ENCODE results near the gene PLCD1. TPM values are rescaled to one million over a fixed set of nuclear protein-coding genes. Genes with fewer than 3 reads are reported as not detected.

Gene PLCD1
- total and polyA plus RNA-seq, 2 of the 13 experiments (the other 11 are each of a cell fraction or from before 2014, with no cell fraction given), result 10.1 to 12.4 TPM

DNA sequence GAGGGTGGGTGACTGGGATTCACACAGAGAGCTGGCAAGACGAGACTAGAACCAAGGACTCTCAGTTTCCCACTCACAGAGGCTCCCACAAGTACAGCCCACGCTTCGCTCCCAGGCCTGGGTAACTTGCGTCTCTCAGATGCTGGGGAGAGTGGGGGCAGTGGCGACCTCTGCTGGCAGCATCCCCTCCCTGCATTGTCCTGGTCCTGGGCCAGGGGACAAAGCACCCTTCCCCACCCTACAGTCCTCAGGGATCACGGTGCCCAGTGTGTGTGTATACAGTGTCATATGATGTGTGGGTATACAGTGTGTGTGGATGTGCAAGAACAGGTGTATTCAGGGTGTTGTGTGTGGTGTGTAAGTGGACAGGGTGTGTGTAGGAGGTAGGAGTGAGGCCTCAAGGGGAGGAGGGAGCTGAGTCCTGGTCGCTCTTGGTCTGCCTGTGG lies 26.0 kb downstream of the PLCD1 start (continued):
- no peak for TF ChIP-seq ZNF629 (CRISPR knock-in tag; conservative IDR thresholded peaks at IDR 0.05)
- no peak for TF ChIP-seq ZNF616 (CRISPR knock-in tag; IDR thresholded peaks at IDR 0.05; ENCODE audit: low read depth)
- TF ChIP-seq HNRNPK (IDR thresholded peaks at IDR 0.05; ENCODE audit: low read depth, low read length, poor library complexity, severe bottlenecking), result no peak
- TF ChIP-seq NFRKB (IDR thresholded peaks at IDR 0.05), result no peak
- TF ChIP-seq ATF7-NPFF (CRISPR knock-in tag; IDR thresholded peaks at IDR 0.05; ENCODE audit: low read depth), result no peak
- no peak for TF ChIP-seq FOXK2 (IDR thresholded peaks at IDR 0.05)
- TF ChIP-seq ZNF607 (CRISPR knock-in tag; IDR thresholded peaks at IDR 0.05; ENCODE audit: borderline replicate concordance), result peak; percentile 56; the same call in 1 of the 2 replicates
- no peak for TF ChIP-seq POLR2AphosphoS5 (IDR thresholded peaks at IDR 0.05; ENCODE audit: low read depth, low read length)
- no peak for TF ChIP-seq ZFP37 (CRISPR knock-in tag; IDR thresholded peaks at IDR 0.05; ENCODE audit: borderline replicate concordance)
- TF ChIP-seq ZNF572 (CRISPR knock-in tag; IDR thresholded peaks at IDR 0.05), result peak; percentile 68; the same call in 1 of the 2 replicates
- TF ChIP-seq, protein P1, sequence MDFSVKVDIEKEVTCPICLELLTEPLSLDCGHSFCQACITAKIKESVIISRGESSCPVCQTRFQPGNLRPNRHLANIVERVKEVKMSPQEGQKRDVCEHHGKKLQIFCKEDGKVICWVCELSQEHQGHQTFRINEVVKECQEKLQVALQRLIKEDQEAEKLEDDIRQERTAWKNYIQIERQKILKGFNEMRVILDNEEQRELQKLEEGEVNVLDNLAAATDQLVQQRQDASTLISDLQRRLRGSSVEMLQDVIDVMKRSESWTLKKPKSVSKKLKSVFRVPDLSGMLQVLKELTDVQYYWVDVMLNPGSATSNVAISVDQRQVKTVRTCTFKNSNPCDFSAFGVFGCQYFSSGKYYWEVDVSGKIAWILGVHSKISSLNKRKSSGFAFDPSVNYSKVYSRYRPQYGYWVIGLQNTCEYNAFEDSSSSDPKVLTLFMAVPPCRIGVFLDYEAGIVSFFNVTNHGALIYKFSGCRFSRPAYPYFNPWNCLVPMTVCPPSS (IDR thresholded peaks at IDR 0.05), result no peak
- no peak for TF ChIP-seq LCORL (IDR thresholded peaks at IDR 0.05)
- TF ChIP-seq LCORL (CRISPR knock-in tag; IDR thresholded peaks at IDR 0.05), result peak; percentile 62
- no peak for TF ChIP-seq ZNF780A (CRISPR knock-in tag; IDR thresholded peaks at IDR 0.05)
- TF ChIP-seq HOXA9 (CRISPR knock-in tag; IDR thresholded peaks at IDR 0.05; ENCODE audit: borderline replicate concordance), result no peak
- TF ChIP-seq, protein P2, sequence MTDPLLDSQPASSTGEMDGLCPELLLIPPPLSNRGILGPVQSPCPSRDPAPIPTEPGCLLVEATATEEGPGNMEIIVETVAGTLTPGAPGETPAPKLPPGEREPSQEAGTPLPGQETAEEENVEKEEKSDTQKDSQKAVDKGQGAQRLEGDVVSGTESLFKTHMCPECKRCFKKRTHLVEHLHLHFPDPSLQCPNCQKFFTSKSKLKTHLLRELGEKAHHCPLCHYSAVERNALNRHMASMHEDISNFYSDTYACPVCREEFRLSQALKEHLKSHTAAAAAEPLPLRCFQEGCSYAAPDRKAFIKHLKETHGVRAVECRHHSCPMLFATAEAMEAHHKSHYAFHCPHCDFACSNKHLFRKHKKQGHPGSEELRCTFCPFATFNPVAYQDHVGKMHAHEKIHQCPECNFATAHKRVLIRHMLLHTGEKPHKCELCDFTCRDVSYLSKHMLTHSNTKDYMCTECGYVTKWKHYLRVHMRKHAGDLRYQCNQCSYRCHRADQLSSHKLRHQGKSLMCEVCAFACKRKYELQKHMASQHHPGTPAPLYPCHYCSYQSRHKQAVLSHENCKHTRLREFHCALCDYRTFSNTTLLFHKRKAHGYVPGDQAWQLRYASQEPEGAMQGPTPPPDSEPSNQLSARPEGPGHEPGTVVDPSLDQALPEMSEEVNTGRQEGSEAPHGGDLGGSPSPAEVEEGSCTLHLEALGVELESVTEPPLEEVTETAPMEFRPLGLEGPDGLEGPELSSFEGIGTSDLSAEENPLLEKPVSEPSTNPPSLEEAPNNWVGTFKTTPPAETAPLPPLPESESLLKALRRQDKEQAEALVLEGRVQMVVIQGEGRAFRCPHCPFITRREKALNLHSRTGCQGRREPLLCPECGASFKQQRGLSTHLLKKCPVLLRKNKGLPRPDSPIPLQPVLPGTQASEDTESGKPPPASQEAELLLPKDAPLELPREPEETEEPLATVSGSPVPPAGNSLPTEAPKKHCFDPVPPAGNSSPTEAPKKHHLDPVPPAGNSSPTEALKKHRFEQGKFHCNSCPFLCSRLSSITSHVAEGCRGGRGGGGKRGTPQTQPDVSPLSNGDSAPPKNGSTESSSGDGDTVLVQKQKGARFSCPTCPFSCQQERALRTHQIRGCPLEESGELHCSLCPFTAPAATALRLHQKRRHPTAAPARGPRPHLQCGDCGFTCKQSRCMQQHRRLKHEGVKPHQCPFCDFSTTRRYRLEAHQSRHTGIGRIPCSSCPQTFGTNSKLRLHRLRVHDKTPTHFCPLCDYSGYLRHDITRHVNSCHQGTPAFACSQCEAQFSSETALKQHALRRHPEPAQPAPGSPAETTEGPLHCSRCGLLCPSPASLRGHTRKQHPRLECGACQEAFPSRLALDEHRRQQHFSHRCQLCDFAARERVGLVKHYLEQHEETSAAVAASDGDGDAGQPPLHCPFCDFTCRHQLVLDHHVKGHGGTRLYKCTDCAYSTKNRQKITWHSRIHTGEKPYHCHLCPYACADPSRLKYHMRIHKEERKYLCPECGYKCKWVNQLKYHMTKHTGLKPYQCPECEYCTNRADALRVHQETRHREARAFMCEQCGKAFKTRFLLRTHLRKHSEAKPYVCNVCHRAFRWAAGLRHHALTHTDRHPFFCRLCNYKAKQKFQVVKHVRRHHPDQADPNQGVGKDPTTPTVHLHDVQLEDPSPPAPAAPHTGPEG (CRISPR knock-in tag; IDR thresholded peaks at IDR 0.05), result no peak
- 0 out of 2 replicates have a peak, but pooled peaks have one; percentile 23 for TF ChIP-seq ZNF777 (CRISPR knock-in tag; IDR thresholded peaks at IDR 0.05)
- TF ChIP-seq SMARCE1 (IDR thresholded peaks at IDR 0.05; ENCODE audit: borderline replicate concordance), result no peak
- no peak for TF ChIP-seq ZNF160 (CRISPR knock-in tag; IDR thresholded peaks at IDR 0.05)
- peak; percentile 0 for TF ChIP-seq ZNF883 (CRISPR knock-in tag; IDR thresholded peaks at IDR 0.05; ENCODE audit: not compliant biosample characterization)
- no peak for TF ChIP-seq PAWR (CRISPR knock-in tag; IDR thresholded peaks at IDR 0.05; ENCODE audit: borderline replicate concordance)
- TF ChIP-seq SRSF4 (IDR thresholded peaks at IDR 0.05; ENCODE audit: low read depth, low read length, poor library complexity, severe bottlenecking), result no peak
- TF ChIP-seq ZNF660 (CRISPR knock-in tag; IDR thresholded peaks at IDR 0.05; ENCODE audit: borderline replicate concordance, low read depth), result no peak
- TF ChIP-seq AGO2 (optimal IDR thresholded peaks at IDR 0.05; ENCODE audit: low read depth, low read length), result no peak
- TF ChIP-seq, protein P3, sequence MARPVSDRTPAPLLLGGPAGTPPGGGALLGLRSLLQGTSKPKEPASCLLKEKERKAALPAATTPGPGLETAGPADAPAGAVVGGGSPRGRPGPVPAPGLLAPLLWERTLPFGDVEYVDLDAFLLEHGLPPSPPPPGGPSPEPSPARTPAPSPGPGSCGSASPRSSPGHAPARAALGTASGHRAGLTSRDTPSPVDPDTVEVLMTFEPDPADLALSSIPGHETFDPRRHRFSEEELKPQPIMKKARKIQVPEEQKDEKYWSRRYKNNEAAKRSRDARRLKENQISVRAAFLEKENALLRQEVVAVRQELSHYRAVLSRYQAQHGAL (CRISPR knock-in tag; IDR thresholded peaks at IDR 0.05; ENCODE audit: not compliant biosample characterization), result no peak

All from HepG2 (cell line).